ENCODE data around the gene C3orf18.

GRCh38 chr3:50585919-50586762 is 18.6 kb upstream of the C3orf18 start:
- TF ChIP-seq POLR2AphosphoS5 (IDR thresholded peaks at IDR 0.05) (no peak), CTCF (IDR thresholded peaks at IDR 0.05) (no peak), POLR2A (IDR thresholded peaks at IDR 0.05) (no peak)
